HepG2 (cell line): ENCODE results near the gene FUCA1. TPM values are rescaled to one million over a fixed set of nuclear protein-coding genes. Genes with fewer than 3 reads are reported as not detected.

Experiments
- ATAC-seq: fragments of 200-7000 bp; cut with Tn5 transposase; 3 replicates; pipeline ENCODE4 v1.9.1; 2020; ENCODE audit warnings: mild to moderate bottlenecking, moderate library complexity
- BruUV-seq: library from RNA; stranded (reverse); fragments of 400-500 nt; replicated peaks from 2 replicates; lab custom pipeline; 2021; lab: Mats Ljungman, UMichigan
- CTCF ChIA-PET: fragments of 300-600 bp; formaldehyde crosslinking; extraction: SDS; loops from one replicate; lab custom pipeline; 2021; ENCODE audit warnings: low total read pairs, inconsistent platforms, low intra/inter-chr PET ratio; lab: Yijun Ruan, JAX
- POLR2A ChIA-PET: fragments of 350-600 bp; sonication (Branson Sonifier 250); formaldehyde crosslinking; loops from one replicate; lab custom pipeline; 2020; ENCODE audit warnings: antibody characterized with exemption, inconsistent platforms; lab: Yijun Ruan, JAX
- DNase-seq: peaks from one replicate; pipeline ENCODE4 v3.0.0-alpha.2; 2015; ENCODE audit warnings: low spot score
- FAIRE-seq: peaks from 3 replicates; lab custom pipeline; 2011; peaks lifted over from hg19 to GRCh38; lab: Jason Lieb, UNC
- H2AFZ ChIP-seq: one replicate; pipeline ENCODE4 v1.6.1; 2011; ENCODE audit warnings: low read length, inconsistent platforms
- H3K27ac ChIP-seq: fragments of 300-600 bp; 3 replicates; pipeline ENCODE4 v1.8.0; 2011; ENCODE audit warnings: mixed run types, mild to moderate bottlenecking, mixed read lengths, low read length, inconsistent platforms; ENCODE audit not compliant: insufficient read depth; ENCODE audit errors: extremely low read length
- H3K27me3 ChIP-seq, 2 experiments: fragments of 200-600 bp in 1 of 2; 2 replicates in 1 of 2; 3 replicates in 1 of 2; pipeline versions ENCODE4 v1.6.0 to v1.8.0; 2011; ENCODE audit warnings: low read length in 2 of 2, mild to moderate bottlenecking in 2 of 2, moderate library complexity in 2 of 2, inconsistent platforms in 1 of 2; ENCODE audit not compliant: insufficient read depth in 2 of 2, control insufficient read depth in 1 of 2
- H3K36me3 ChIP-seq, 2 experiments: fragments of 200-600 bp in 1 of 2; replicated peaks in 1 of 2; 2 replicates in 1 of 2; 3 replicates in 1 of 2; pipeline versions ENCODE4 v1.5.1 to v1.8.0; 2011; ENCODE audit warnings: low read length in 2 of 2, inconsistent platforms in 1 of 2; ENCODE audit not compliant: insufficient read depth in 2 of 2, control insufficient read depth in 1 of 2
- H3K4me1 ChIP-seq: 2 replicates; pipeline ENCODE4 v1.5.1; 2012; ENCODE audit warnings: low read length, inconsistent platforms; ENCODE audit not compliant: insufficient read depth
- H3K4me2 ChIP-seq: 2 replicates; pipeline ENCODE4 v1.6.0; 2011; ENCODE audit warnings: low read depth, low read length, inconsistent platforms
- H3K4me3 ChIP-seq, 3 experiments: fragments of 200-600 bp in 1 of 3; sonication (generic), shearing (Covaris generic) in 1 of 3; replicated peaks in 1 of 3; 2 replicates each; pipeline ENCODE4 v1.5.1; 2011 to 2016; ENCODE audit warnings: low read length in 3 of 3, inconsistent platforms in 2 of 3, low read depth in 2 of 3, mild to moderate bottlenecking in 2 of 3, control low read depth in 1 of 3, mixed read lengths in 1 of 3; ENCODE audit not compliant: insufficient read depth in 1 of 3
- H3K79me2 ChIP-seq: one replicate; pipeline ENCODE4 v1.6.1; 2011; ENCODE audit warnings: low read length, inconsistent platforms; ENCODE audit not compliant: insufficient read depth
- H3K9ac ChIP-seq: 2 replicates; pipeline ENCODE4 v1.6.0; 2011; ENCODE audit warnings: mild to moderate bottlenecking, low read depth, low read length, inconsistent platforms; ENCODE audit not compliant: insufficient read depth
- H3K9me3 ChIP-seq: 2 replicates; pipeline ENCODE4 v1.5.1; 2012; ENCODE audit warnings: mild to moderate bottlenecking, low read length
- H4K20me1 ChIP-seq: 2 replicates; pipeline ENCODE4 v1.6.0; 2011; ENCODE audit warnings: inconsistent platforms, mild to moderate bottlenecking, low read length, moderate library complexity; ENCODE audit not compliant: insufficient read depth
- ARID5B ChIP-seq: IDR thresholded peaks from 2 replicates; pipeline ENCODE4 v1.4.0; 2020; ENCODE audit warnings: mild to moderate bottlenecking, missing genetic modification reagents
- CENPT ChIP-seq: sonication (generic); formaldehyde crosslinking; IDR thresholded peaks from 2 replicates; pipeline ENCODE4 v1.8.0; 2022; ENCODE audit warnings: low read depth, mild to moderate bottlenecking, moderate library complexity, missing genetic modification reagents
- FOSL1 ChIP-seq: sonication (generic); formaldehyde crosslinking; IDR thresholded peaks from 2 replicates; pipeline ENCODE4 v1.9.0; 2021; ENCODE audit warnings: missing genetic modification reagents, borderline replicate concordance
- FOXP1 ChIP-seq, 2 experiments: fragments of 450-650 bp in 1 of 2; IDR thresholded peaks; 2 replicates each; pipeline ENCODE4 v1.6.1; 2017 to 2018; ENCODE audit warnings: antibody characterized with exemption in 1 of 2
- HOXD1 ChIP-seq: sonication (generic); formaldehyde crosslinking; IDR thresholded peaks from 2 replicates; pipeline ENCODE4 v1.5.0; 2020; ENCODE audit warnings: missing genetic modification reagents
- JDP2 ChIP-seq: sonication (generic); formaldehyde crosslinking; IDR thresholded peaks from 2 replicates; pipeline ENCODE4 v1.8.1; 2022; ENCODE audit warnings: missing genetic modification reagents, borderline replicate concordance
- MXD4 ChIP-seq: IDR thresholded peaks from 2 replicates; pipeline ENCODE4 v1.6.1; 2016; ENCODE audit warnings: mild to moderate bottlenecking, missing biosample characterization, missing genetic modification reagents
- ZNF605 ChIP-seq: sonication (generic); formaldehyde crosslinking; IDR thresholded peaks from 2 replicates; pipeline ENCODE4 v1.8.0; 2022; ENCODE audit warnings: mild to moderate bottlenecking, missing genetic modification reagents
- ZNF761 ChIP-seq: sonication (generic); formaldehyde crosslinking; conservative IDR thresholded peaks from 2 replicates; pipeline ENCODE4 v1.4.0; 2020; ENCODE audit warnings: mild to moderate bottlenecking, missing genetic modification reagents
- WGBS: methylation state at CpG from one replicate; pipeline ENCODE4 v1.1.6; 2017; ENCODE audit warnings: low lambda C conversion rate; 5-methylcytosine and 5-hydroxymethylcytosine counted together
- in situ Hi-C: cut with HindIII; loops from 2 replicates; pipeline ENCODE4 v1.10.0; 2017; ENCODE audit warnings: low pct_unique_long_range_greater_than_20kb; ENCODE audit not compliant: extremely low pct_ligation_motif_present
- intact Hi-C: fragments of 100-400 bp; cut with micrococcal nuclease; formaldehyde crosslinking; loops from one replicate; pipeline ENCODE4 v1.10.0; 2022; ENCODE audit not compliant: unreplicated experiment
- polyA plus RNA-seq, 8 experiments: library from polyadenylated mRNA; depleted of rRNA in 3 of 8; stranded (reverse) in 7 of 8; unstranded in 1 of 8; fragments of >200 nt; fragmentation: Illumina TruSeq in 4 of 8; extraction: Trizol in 4 of 8; gene quantifications; 2 replicates each; pipeline versions ENCODE4 v1.2.1 to v1.2.3, GENCODE V29; 2011 to 2016; ENCODE audit warnings: low read depth in 4 of 8, missing spikeins in 1 of 8, mixed read lengths in 1 of 8; ENCODE audit not compliant: insufficient read depth in 1 of 8
- total RNA-seq, 5 experiments: library from RNA; depleted of rRNA; stranded (reverse); fragments of >200 nt; fragmentation: Illumina TruSeq; extraction: Trizol; gene quantifications; 2 replicates each; pipeline ENCODE4 v1.2.3, GENCODE V29; 2016; ENCODE audit warnings: low read depth in 1 of 5
- TF ChIP-seq, protein P1 (sequence below): sonication (generic); formaldehyde crosslinking; IDR thresholded peaks from 2 replicates; pipeline ENCODE4 v1.4.0; 2020; ENCODE audit warnings: missing genetic modification reagents
- TF ChIP-seq, protein P2 (sequence below): sonication (generic); formaldehyde crosslinking; IDR thresholded peaks from 2 replicates; pipeline ENCODE4 v1.8.0; 2022; ENCODE audit warnings: mild to moderate bottlenecking, missing genetic modification reagents
- TF ChIP-seq, protein P3 (sequence below): sonication (generic); formaldehyde crosslinking; IDR thresholded peaks from 2 replicates; pipeline ENCODE4 v1.5.0; 2020; ENCODE audit warnings: missing genetic modification reagents
- TF ChIP-seq, protein P4 (sequence below): sonication (generic); formaldehyde crosslinking; IDR thresholded peaks from 2 replicates; pipeline ENCODE4 v1.4.0; 2020; ENCODE audit warnings: missing genetic modification reagents

The FUCA1 gene
- total and polyA plus RNA-seq, 2 of the 13 experiments (the other 11 are each of a cell fraction or from before 2014, with no cell fraction given) = 32.7 to 33.6 TPM

GRCh38 chr1:23838401-23838866 lies 29.7 kb downstream of the FUCA1 start:
- H3K4me3 ChIP-seq = peak overlapping the region; percentile 47 to 71 (median 71)
- no peak overlapping the region for H2AFZ ChIP-seq
- ChIA-PET POLR2A (interaction anchor here (0.7 to 2.5 kb wide), 2 partner anchors 9 to 13 kb away, joined by 3 to 12 read pairs; partner anchors contain the start of gene HMGCL), CTCF (no interaction called here)
- H3K4me1 ChIP-seq = peaks cover 22% of the 10 kb centered on the region
- no peaks in the 10 kb centered on the region for H3K79me2 ChIP-seq
- no TSS peak for BruUV-seq
- H4K20me1 ChIP-seq = no peaks in the 10 kb centered on the region
- H3K27me3 ChIP-seq = peaks cover 0 to 6% of the 10 kb centered on the region in 2 experiments; a peak in 3 of 5 replicates
- ATAC-seq = peak; percentile 96
- DNase-seq = peak; percentile 45
- intact Hi-C loops (no loop called here), in situ Hi-C loops (no loop called here)
- FAIRE-seq = no peak
- H3K36me3 ChIP-seq = no peaks in the 10 kb centered on the region
- peak overlapping the region; percentile 95 for H3K4me2 ChIP-seq
- peak overlapping the region; percentile 45; the same call in 1 of the 2 replicates for H3K9ac ChIP-seq
- WGBS = 3% methylated on average over 10 of the region's 21 CpGs
- no peaks in the 10 kb centered on the region for H3K9me3 ChIP-seq
- H3K27ac ChIP-seq = no peak overlapping the region
- TF ChIP-seq, protein P1, sequence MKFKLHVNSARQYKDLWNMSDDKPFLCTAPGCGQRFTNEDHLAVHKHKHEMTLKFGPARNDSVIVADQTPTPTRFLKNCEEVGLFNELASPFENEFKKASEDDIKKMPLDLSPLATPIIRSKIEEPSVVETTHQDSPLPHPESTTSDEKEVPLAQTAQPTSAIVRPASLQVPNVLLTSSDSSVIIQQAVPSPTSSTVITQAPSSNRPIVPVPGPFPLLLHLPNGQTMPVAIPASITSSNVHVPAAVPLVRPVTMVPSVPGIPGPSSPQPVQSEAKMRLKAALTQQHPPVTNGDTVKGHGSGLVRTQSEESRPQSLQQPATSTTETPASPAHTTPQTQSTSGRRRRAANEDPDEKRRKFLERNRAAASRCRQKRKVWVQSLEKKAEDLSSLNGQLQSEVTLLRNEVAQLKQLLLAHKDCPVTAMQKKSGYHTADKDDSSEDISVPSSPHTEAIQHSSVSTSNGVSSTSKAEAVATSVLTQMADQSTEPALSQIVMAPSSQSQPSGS (CRISPR knock-in tag) = 0 out of 2 replicates have a peak, but pooled peaks have one; percentile 26
- TF ChIP-seq CENPT (CRISPR knock-in tag) (no peak), HOXD1 (no peak), ZNF761 (CRISPR knock-in tag) (no peak), ARID5B (CRISPR knock-in tag) (no peak), FOSL1 (CRISPR knock-in tag) (no peak), ZNF605 (CRISPR knock-in tag) (no peak), MXD4 (CRISPR knock-in tag) (no peak), JDP2 (CRISPR knock-in tag) (no peak), FOXP1 (IDR thresholded peaks at IDR 0.05) (no peak), FOXP1 (CRISPR knock-in tag; IDR thresholded peaks at IDR 0.05) (no peak)
- TF ChIP-seq, protein P2, sequence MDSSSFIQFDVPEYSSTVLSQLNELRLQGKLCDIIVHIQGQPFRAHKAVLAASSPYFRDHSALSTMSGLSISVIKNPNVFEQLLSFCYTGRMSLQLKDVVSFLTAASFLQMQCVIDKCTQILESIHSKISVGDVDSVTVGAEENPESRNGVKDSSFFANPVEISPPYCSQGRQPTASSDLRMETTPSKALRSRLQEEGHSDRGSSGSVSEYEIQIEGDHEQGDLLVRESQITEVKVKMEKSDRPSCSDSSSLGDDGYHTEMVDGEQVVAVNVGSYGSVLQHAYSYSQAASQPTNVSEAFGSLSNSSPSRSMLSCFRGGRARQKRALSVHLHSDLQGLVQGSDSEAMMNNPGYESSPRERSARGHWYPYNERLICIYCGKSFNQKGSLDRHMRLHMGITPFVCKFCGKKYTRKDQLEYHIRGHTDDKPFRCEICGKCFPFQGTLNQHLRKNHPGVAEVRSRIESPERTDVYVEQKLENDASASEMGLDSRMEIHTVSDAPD (CRISPR knock-in tag) = no peak
- TF ChIP-seq, protein P3, sequence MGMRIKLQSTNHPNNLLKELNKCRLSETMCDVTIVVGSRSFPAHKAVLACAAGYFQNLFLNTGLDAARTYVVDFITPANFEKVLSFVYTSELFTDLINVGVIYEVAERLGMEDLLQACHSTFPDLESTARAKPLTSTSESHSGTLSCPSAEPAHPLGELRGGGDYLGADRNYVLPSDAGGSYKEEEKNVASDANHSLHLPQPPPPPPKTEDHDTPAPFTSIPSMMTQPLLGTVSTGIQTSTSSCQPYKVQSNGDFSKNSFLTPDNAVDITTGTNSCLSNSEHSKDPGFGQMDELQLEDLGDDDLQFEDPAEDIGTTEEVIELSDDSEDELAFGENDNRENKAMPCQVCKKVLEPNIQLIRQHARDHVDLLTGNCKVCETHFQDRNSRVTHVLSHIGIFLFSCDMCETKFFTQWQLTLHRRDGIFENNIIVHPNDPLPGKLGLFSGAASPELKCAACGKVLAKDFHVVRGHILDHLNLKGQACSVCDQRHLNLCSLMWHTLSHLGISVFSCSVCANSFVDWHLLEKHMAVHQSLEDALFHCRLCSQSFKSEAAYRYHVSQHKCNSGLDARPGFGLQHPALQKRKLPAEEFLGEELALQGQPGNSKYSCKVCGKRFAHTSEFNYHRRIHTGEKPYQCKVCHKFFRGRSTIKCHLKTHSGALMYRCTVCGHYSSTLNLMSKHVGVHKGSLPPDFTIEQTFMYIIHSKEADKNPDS (CRISPR knock-in tag) = no peak
- TF ChIP-seq, protein P4, sequence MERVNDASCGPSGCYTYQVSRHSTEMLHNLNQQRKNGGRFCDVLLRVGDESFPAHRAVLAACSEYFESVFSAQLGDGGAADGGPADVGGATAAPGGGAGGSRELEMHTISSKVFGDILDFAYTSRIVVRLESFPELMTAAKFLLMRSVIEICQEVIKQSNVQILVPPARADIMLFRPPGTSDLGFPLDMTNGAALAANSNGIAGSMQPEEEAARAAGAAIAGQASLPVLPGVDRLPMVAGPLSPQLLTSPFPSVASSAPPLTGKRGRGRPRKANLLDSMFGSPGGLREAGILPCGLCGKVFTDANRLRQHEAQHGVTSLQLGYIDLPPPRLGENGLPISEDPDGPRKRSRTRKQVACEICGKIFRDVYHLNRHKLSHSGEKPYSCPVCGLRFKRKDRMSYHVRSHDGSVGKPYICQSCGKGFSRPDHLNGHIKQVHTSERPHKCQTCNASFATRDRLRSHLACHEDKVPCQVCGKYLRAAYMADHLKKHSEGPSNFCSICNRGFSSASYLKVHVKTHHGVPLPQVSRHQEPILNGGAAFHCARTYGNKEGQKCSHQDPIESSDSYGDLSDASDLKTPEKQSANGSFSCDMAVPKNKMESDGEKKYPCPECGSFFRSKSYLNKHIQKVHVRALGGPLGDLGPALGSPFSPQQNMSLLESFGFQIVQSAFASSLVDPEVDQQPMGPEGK (CRISPR knock-in tag) = peak; percentile 57; the same call in 1 of the 2 replicates
